NCI-H2081 treated with DMSO at 0.1 percent for 48 hours (cell line): ENCODE measurements around the gene SLC12A8.

Experiments used
- DNase-seq: peaks from one replicate; lab custom pipeline; 2025; lab: John Stamatoyannopoulos, UW

The SLC12A8 gene

GRCh38 chr3:125214738-125215137 is 2.2 kb upstream of the SLC12A8 start:
- DNase-seq: no peak

- no peak for DNase-seq
These were observed 1.5 kb upstream of the SLC12A8 start for GRCh38 chr3:125213946-125214542.

GRCh38 chr3:125213364-125213755 is 812 bp upstream of the SLC12A8 start:
- no peak for DNase-seq

- DNase-seq: no peak
These were observed 448 bp downstream of the SLC12A8 start for GRCh38 chr3:125212091-125212508.

- DNase-seq: no peak
These were observed 941 bp downstream of the SLC12A8 start for GRCh38 chr3:125211523-125212090.

GRCh38 chr3:125207949-125208568 is 4.5 kb downstream of the SLC12A8 start:
- DNase-seq: no peak

- no peak for DNase-seq
These were observed 5.0 kb downstream of the SLC12A8 start for GRCh38 chr3:125207507-125207906.

GRCh38 chr3:125206934-125207333 is 5.6 kb downstream of the SLC12A8 start:
- no peak for DNase-seq

- DNase-seq: no peak
These were observed 8.8 kb downstream of the SLC12A8 start for GRCh38 chr3:125203731-125204130.

- DNase-seq: no peak
These were observed 10.4 kb downstream of the SLC12A8 start for GRCh38 chr3:125202197-125202596.

GRCh38 chr3:125200731-125201139 is 11.8 kb downstream of the SLC12A8 start:
- DNase-seq: no peak

- no peak for DNase-seq
These were observed 17.5 kb downstream of the SLC12A8 start for GRCh38 chr3:125194849-125195601.

GRCh38 chr3:125194061-125194848 is 18.3 kb downstream of the SLC12A8 start:
- DNase-seq: no peak

GRCh38 chr3:125192190-125193035 is 20.1 kb downstream of the SLC12A8 start:
- DNase-seq: no peak

GRCh38 chr3:125191730-125192129 is 20.8 kb downstream of the SLC12A8 start:
- no peak for DNase-seq

GRCh38 chr3:125191256-125191655 is 21.3 kb downstream of the SLC12A8 start:
- no peak for DNase-seq

GRCh38 chr3:125190786-125191185 is 21.8 kb downstream of the SLC12A8 start:
- no peak for DNase-seq

GRCh38 chr3:125189378-125190165 is 23.0 kb downstream of the SLC12A8 start:
- no peak for DNase-seq

GRCh38 chr3:125188955-125189354 is 23.6 kb downstream of the SLC12A8 start:
- DNase-seq: no peak

GRCh38 chr3:125187599-125187910 is 25.0 kb downstream of the SLC12A8 start:
- DNase-seq: no peak
